Spleen (tissue), 13 donors: ENCODE results near the gene ANKRD33. TPM values are rescaled to one million over a fixed set of nuclear protein-coding genes. Genes with fewer than 3 reads are reported as not detected.

ENCODE experiments used
- DNase-seq: peaks from one replicate; pipeline ENCODE4 v3.0.0-alpha.2; 2020
- H3K27ac ChIP-seq, 8 donors: fragments of 200-600 bp; sonication (generic) in 7 of 8; 1 replicate in 4 of 8; 2 replicates in 4 of 8; pipeline versions ENCODE4 v1.5.0 to v1.8.0; 2016 to 2021; ENCODE audit warnings: inconsistent platforms in 4 of 8, mild to moderate bottlenecking in 4 of 8, moderate library complexity in 1 of 8
- H3K27me3 ChIP-seq, 7 donors: fragments of 200-600 bp; sonication (generic) in 6 of 7; replicated peaks in 1 of 7; 1 replicate in 4 of 7; 2 replicates in 3 of 7; pipeline versions ENCODE4 v1.5.0 to v1.8.0; 2016 to 2021; ENCODE audit warnings: inconsistent platforms in 3 of 7, mild to moderate bottlenecking in 1 of 7
- H3K36me3 ChIP-seq, 6 donors: fragments of 200-600 bp; sonication (generic) in 5 of 6; 1 replicate in 4 of 6; 2 replicates in 2 of 6; pipeline versions ENCODE4 v1.5.0 to v1.8.0; 2016 to 2021; ENCODE audit warnings: inconsistent platforms in 2 of 6
- H3K4me1 ChIP-seq, 6 donors: fragments of 200-600 bp; sonication (generic) in 5 of 6; 1 replicate in 3 of 6; 2 replicates in 3 of 6; pipeline versions ENCODE4 v1.5.0 to v1.8.0; 2016 to 2021; ENCODE audit warnings: inconsistent platforms in 3 of 6
- H3K4me3 ChIP-seq, 8 donors: fragments of 200-600 bp; sonication (generic) in 7 of 8; 1 replicate in 4 of 8; 2 replicates in 4 of 8; pipeline versions ENCODE4 v1.5.0 to v1.8.0; 2016 to 2021; ENCODE audit warnings: inconsistent platforms in 4 of 8, mild to moderate bottlenecking in 4 of 8, moderate library complexity in 2 of 8
- H3K9me3 ChIP-seq, 8 donors: fragments of 200-600 bp; sonication (generic) in 7 of 8; 1 replicate in 4 of 8; 2 replicates in 4 of 8; pipeline versions ENCODE4 v1.5.0 to v1.8.0; 2016 to 2021; ENCODE audit warnings: inconsistent platforms in 4 of 8
- POLR2A ChIP-seq, 3 donors: fragments of 450-650 bp; IDR thresholded peaks; one replicate each; pipeline ENCODE4 v1.5.1; 2017; ENCODE audit warnings: antibody characterized with exemption in 3 of 3, mild to moderate bottlenecking in 1 of 3
- POLR2AphosphoS5 ChIP-seq, 3 donors: sonication (generic); formaldehyde crosslinking; IDR thresholded peaks; one replicate each; pipeline ENCODE4 v1.5.1; 2017; ENCODE audit warnings: antibody characterized with exemption in 3 of 3
- WGBS, 5 donors: extraction: QIAGEN DNeasy Blood & Tissue Kit in 3 of 5; methylation state at CpG; one replicate each; pipeline versions ENCODE4 v1.1.5 to v1.1.7; 2013 to 2018; 5-methylcytosine and 5-hydroxymethylcytosine counted together
- intact Hi-C: fragments of 100-400 bp; cut with DNase I; formaldehyde crosslinking; loops from one replicate; pipeline ENCODE4 v1.15.0; 2023; ENCODE audit warnings: low total_unique reads
- long read RNA-seq, 2 donors: transcript quantifications; one replicate each; lab custom pipeline, GENCODE V29; 2026
- polyA plus RNA-seq, 3 donors: library from polyadenylated mRNA; stranded (reverse); fragments of 200-250 nt; gene quantifications; one replicate each; pipeline ENCODE4 v1.2.1, GENCODE V29; 2013
- total RNA-seq, 7 donors: library from RNA; depleted of rRNA in 3 of 7; stranded (reverse); fragments of >200 nt in 3 of 7; fragmentation: NEBNext Ultra II Directional in 4 of 7; extraction: Animal tissue kit (Norgen Biotek cat#: 25700) in 4 of 7; gene quantifications; one replicate each; pipeline versions ENCODE4 v1.1.0 to v1.2.1, GENCODE V29; 2016 to 2021
- TF ChIP-seq, protein P1 (sequence below), 11 experiments: fragments of 200-600 bp in 7 of 11; fragments of 450-650 bp in 4 of 11; sonication (generic) in 4 of 11; IDR thresholded peaks in 8 of 11; conservative IDR thresholded peaks in 3 of 11; 1 replicate in 7 of 11; 2 replicates in 4 of 11; pipeline versions ENCODE4 v1.4.0 to v1.8.0; 2016 to 2021; ENCODE audit warnings: antibody characterized with exemption in 11 of 11, inconsistent platforms in 4 of 11, mild to moderate bottlenecking in 1 of 11
- donor health status: healthy with polysubstance abuse.
- donor health status: DM: no; HTN: no; CAD: no; lungs with moderate emphysema.
- donor health status: DM: no; HTN: no; CAD: no.
- donor health status: Bipolar disorder and iron deficiency.
- donor health status: healthy.
- donor health status: DM: no; HTN: no; CAD: no.
- donor health status: DM: yes; HTN: yes; CAD: no.

The ANKRD33 gene, protein sequence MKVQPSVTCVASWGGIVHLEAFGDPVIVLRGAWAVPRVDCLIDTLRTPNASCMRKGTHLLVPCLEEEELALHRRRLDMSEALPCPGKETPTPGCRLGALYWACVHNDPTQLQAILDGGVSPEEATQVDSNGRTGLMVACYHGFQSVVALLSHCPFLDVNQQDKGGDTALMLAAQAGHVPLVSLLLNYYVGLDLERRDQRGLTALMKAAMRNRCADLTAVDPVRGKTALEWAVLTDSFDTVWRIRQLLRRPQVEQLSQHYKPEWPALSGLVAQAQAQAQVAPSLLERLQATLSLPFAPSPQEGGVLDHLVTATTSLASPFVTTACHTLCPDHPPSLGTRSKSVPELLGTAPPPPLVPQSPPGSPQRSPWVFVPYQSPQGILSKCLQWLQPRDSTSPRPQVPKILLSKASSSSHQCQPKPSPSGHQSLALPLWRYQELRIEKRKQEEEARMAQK
- total RNA-seq (not detected), polyA plus RNA-seq (not detected)
- long read RNA-seq, donor 1, result 0 reads
- long read RNA-seq, donor 2, result 0 reads

DNA sequence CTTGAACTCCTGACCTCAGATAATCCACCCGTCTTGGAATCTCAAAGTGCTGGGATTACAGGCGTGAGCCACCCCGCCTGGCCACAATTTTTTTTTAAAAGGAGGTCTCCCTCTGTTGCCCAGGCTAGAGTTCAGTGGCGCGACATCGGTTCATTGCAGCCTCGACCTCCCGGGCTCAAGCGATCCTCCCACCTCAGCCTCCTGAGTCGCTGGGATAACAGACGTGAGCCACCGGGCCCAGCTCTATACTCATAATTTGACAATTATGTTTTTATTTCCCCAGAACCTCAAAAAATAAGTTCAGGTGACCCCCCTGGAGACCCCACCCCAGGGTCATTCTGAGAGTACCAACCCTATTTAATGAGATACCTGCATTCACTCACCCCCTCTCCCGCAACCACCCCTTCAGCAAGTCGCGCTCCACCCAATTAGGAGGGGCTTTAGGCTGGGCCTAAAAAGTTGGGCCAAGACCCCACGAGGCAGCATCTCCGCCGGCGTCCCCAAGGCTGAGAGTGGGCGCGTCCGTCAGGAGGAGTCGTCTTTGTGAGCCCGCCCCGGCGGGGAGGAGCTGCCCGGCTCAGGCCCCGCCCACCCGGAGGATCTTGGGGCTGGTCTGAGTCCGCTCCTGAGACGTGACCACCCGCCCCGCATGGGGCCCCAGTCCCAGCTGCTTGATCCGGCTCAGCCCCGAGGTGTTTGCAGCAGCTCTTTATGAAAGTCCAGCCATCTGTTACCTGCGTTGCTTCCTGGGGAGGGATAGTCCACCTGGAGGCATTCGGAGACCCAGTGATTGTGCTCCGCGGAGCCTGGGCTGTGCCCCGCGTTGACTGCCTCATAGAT is at the start of gene ANKRD33:
Gene ANKRD33, plus strand, starts transcription at position 628 of the 840 bp plus-strand sequence. Its CDS starts 84 bp downstream, at position 712.
- H3K27ac ChIP-seq, result no peak within 1 kb of the TSS
- no peaks in the 10 kb centered on the region for H3K36me3 ChIP-seq
- H3K9me3 ChIP-seq, result peaks cover 0 to 4% (median 0%) of the 10 kb centered on the region in 8 donors
- H3K27me3 ChIP-seq, result no peaks in the 10 kb centered on the region
- intact Hi-C loops, result no loop called here
- 58 to 68% (median 61%) methylated on average over 36 to 41 of the region's 41 CpGs for WGBS, 5 donors
- TF ChIP-seq, protein P1, sequence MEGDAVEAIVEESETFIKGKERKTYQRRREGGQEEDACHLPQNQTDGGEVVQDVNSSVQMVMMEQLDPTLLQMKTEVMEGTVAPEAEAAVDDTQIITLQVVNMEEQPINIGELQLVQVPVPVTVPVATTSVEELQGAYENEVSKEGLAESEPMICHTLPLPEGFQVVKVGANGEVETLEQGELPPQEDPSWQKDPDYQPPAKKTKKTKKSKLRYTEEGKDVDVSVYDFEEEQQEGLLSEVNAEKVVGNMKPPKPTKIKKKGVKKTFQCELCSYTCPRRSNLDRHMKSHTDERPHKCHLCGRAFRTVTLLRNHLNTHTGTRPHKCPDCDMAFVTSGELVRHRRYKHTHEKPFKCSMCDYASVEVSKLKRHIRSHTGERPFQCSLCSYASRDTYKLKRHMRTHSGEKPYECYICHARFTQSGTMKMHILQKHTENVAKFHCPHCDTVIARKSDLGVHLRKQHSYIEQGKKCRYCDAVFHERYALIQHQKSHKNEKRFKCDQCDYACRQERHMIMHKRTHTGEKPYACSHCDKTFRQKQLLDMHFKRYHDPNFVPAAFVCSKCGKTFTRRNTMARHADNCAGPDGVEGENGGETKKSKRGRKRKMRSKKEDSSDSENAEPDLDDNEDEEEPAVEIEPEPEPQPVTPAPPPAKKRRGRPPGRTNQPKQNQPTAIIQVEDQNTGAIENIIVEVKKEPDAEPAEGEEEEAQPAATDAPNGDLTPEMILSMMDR (IDR thresholded peaks at IDR 0.05 in 8 of 11, conservative IDR thresholded peaks at IDR 0.05 in 3 of 11), result no peak
- DNase-seq, result peak; percentile 83
- H3K4me3 ChIP-seq, result no peak within 1 kb of the TSS
- H3K4me1 ChIP-seq, result peaks cover 3 to 35% (median 25%) of the 10 kb centered on the region in 6 donors

DNA sequence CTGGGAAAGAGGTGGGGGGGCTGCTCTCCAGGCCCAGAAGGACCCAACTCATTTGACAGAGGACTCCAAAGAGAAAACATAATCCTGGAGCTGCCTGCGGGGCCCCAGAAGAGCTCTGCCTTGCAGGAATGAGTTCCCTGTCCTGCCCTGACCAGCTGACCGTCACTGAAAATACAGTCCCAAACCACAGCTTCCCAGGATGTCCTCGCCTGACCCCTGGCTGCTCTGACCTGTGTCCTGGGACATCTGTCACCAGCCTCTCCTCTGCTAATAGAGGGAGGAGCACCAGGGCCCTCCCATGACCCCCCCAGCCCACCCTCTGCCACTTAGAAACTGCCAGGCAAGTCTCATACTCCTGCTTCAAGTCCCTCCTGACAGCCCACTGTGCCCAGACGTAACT is 49.1 kb upstream of the ANKRD33 start:
- intact Hi-C loops, result no loop called here

DNA sequence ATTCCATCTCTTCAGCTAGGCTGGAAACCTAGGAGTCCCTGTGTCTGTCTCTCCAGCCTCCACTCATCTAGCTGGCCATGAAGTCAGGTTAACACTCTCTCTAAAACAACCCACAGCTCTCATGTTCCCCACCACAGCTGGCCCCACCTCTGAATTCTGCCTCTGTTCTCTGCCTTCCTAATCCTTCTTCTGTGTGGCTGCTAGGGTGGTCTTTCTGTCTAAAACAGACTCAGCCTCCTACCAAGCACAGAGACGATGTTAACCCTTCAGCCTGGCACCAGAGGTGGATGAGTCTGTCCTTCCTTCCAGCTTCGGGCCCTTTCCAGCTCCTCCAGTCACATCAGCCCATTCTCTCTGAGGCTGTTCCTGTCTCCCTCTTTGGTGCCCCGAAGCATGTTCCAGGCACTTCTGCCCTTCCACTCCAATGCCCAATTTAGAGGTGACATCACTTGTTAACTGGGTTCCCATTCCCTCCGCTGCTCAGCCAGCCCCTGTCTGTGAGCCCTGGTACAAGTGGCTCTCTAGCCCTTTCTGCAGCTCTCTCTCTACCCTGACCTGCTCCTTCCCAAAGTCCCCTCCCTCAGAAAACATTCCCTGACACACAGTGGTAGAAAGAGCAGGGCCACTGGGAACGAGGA is 48.5 kb upstream of the ANKRD33 start:
- DNase-seq, result no peak
- TF ChIP-seq POLR2AphosphoS5 (IDR thresholded peaks at IDR 0.05), result no peak
- TF ChIP-seq, protein P1 (IDR thresholded peaks at IDR 0.05 in 8 of 11, conservative IDR thresholded peaks at IDR 0.05 in 3 of 11), result no peak
- no peak for TF ChIP-seq POLR2A (IDR thresholded peaks at IDR 0.05)
- H3K4me1 ChIP-seq, result peaks cover 0 to 12% (median under 1%) of the 10 kb centered on the region in 6 donors
- H3K36me3 ChIP-seq, result no peaks in the 10 kb centered on the region
- WGBS, 5 donors, result 77 to 91% (median 86%) methylated on average over 5 of the region's 5 CpGs
- H3K27ac ChIP-seq, result no peak overlapping the region
- H3K9me3 ChIP-seq, result no peaks in the 10 kb centered on the region
- no peak overlapping the region for H3K4me3 ChIP-seq
- H3K27me3 ChIP-seq, result peaks cover 0 to 64% (median 0%) of the 10 kb centered on the region in 7 donors
- intact Hi-C loops, result no loop called here

More for the DNA sequence above, 49.1 kb upstream of the ANKRD33 start:
- Histone ChIP-seq H3K9me3 (no peaks in the 10 kb centered on the region), H3K4me1 (peaks cover 0 to 12% (median 1%) of the 10 kb centered on the region in 6 donors), H3K4me3 (no peak overlapping the region), H3K27ac (no peak overlapping the region), H3K36me3 (no peaks in the 10 kb centered on the region), H3K27me3 (peaks cover 0 to 62% (median 0%) of the 10 kb centered on the region in 7 donors)
- TF ChIP-seq, protein P1 (IDR thresholded peaks at IDR 0.05 in 8 of 11, conservative IDR thresholded peaks at IDR 0.05 in 3 of 11), result no peak
- TF ChIP-seq POLR2A (IDR thresholded peaks at IDR 0.05) (no peak), POLR2AphosphoS5 (IDR thresholded peaks at IDR 0.05) (no peak)
- WGBS, 5 donors, result 64 to 87% (median 79%) methylated on average over 4 of the region's 4 CpGs
- DNase-seq, result no peak
